Daoy (cell line): ENCODE results near the gene TFAM. TPM values are rescaled to one million over a fixed set of nuclear protein-coding genes. Genes with fewer than 3 reads are reported as not detected.

Experiments used
- DNase-seq: peaks from one replicate; pipeline ENCODE4 v3.0.0-alpha.2; 2015; ENCODE audit warnings: low read depth
- total RNA-seq: library from RNA; depleted of rRNA; stranded (reverse); fragments of >200 nt; shearing (Covaris generic); gene quantifications from 2 replicates; pipeline ENCODE4 v1.2.3, GENCODE V29; 2014; rRNA removed

Gene TFAM
- 53.5 and 84.8 TPM in 2 replicates for total RNA-seq

GRCh38 chr10:58384999-58385783 lies at the start of gene TFAM:
TFAM (plus strand) TSS chr10:58385410; CDS start chr10:58385548, 138 bp downstream.
- peak; percentile 93 for DNase-seq

GRCh38 chr10:58336242-58336641 lies 49.0 kb upstream of the TFAM start:
- DNase-seq: no peak

GRCh38 chr10:58341422-58341821 lies 43.8 kb upstream of the TFAM start:
- DNase-seq: no peak

- DNase-seq: no peak
Observed at GRCh38 chr10:58341947-58342346, 43.3 kb upstream of the TFAM start.

GRCh38 chr10:58347967-58348366 lies 37.2 kb upstream of the TFAM start:
- no peak for DNase-seq

- DNase-seq: no peak
Observed at GRCh38 chr10:58348571-58349033, 36.6 kb upstream of the TFAM start.

DNA sequence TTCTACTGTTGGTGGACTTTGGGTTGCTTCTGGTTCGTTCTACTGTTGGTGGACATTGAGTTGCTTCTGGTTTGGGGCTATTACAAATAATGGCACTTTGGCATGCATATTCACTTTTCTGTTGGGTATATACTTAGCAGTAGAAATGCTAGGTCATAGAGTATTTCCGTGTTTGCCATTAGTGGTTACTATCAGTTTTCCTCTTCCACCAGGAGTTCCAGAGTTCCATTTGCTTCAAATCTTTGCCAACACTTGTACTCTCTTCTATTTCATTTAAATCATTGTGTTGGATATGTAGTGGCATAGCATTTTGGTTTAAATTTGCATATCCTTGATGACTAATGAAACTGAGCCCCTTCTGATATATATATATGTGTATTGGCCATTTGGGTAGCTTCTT lies 35.2 kb upstream of the TFAM start:
- DNase-seq: no peak

GRCh38 chr10:58350619-58351323 lies 34.4 kb upstream of the TFAM start:
- no peak for DNase-seq

GRCh38 chr10:58351616-58352578 lies 33.3 kb upstream of the TFAM start:
- DNase-seq: no peak

GRCh38 chr10:58352956-58353610 lies 32.1 kb upstream of the TFAM start:
- no peak for DNase-seq

DNA sequence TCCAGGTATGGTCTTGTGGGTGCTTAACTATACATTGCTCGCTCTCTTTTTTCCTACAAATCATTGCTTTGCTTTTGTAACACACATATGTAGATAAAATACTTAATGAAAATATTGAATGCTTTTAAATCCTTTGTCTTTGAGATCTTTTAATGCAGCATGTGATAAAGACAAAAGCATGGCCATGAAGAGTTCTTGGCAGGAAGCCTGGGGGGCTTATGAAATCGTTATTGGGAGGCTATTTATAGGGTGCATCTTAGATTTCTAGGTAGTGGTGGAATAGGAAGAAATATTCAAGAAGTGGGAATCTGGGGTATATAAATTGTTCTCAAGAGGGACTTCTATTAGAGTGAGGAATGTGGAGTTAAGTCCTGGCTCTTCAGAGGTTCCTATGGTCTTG lies 28.5 kb upstream of the TFAM start:
- DNase-seq: no peak

DNA sequence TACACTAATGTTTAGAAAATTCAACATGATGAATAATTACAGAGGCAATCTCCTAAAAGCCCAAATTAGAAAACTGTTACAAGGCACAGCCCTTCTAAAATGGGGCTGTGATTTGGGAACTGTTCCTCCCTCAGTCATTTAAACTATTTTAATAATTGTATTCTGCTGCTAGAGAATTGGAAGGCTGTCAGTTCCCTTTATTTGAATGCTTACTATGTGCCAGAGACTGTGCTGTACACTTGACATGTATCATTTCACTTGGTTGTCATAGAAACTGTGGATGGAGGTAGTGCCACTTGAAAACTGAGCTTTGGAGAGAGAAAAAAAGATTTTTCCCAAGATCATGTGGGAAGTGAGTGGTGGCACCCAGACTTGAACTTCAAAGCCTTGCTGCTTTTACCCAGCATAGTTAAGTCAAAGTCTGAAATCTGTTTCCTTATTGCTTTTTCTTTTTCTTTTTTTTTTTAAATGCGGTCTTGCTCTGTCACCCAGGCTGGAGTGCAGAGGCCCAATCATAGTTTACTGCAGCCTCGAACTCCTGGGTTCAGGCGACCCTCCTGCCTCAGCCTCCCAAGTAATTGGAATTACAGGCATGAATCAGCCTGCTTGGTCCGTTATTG lies 26.8 kb upstream of the TFAM start:
- no peak for DNase-seq

GRCh38 chr10:58358947-58359346 lies 26.3 kb upstream of the TFAM start:
- no peak for DNase-seq

DNA sequence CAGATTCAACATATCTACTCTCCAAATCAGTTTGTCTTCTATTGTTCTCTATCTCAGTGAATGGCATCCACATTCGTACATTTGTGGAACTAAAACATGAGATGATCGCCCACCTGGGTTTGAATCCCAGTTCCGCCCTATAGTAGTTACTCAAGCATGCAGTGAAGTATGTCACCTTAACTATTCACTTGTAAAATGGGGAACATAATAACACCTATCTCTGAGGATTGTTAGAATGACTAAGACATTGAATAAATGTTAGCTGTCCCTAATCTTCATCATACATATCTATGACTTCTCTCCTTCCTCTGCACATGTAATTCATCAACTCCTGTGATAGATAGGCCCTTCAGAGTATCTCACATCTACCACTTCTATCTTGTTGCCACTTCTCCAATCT lies 25.7 kb upstream of the TFAM start:
- no peak for DNase-seq

DNA sequence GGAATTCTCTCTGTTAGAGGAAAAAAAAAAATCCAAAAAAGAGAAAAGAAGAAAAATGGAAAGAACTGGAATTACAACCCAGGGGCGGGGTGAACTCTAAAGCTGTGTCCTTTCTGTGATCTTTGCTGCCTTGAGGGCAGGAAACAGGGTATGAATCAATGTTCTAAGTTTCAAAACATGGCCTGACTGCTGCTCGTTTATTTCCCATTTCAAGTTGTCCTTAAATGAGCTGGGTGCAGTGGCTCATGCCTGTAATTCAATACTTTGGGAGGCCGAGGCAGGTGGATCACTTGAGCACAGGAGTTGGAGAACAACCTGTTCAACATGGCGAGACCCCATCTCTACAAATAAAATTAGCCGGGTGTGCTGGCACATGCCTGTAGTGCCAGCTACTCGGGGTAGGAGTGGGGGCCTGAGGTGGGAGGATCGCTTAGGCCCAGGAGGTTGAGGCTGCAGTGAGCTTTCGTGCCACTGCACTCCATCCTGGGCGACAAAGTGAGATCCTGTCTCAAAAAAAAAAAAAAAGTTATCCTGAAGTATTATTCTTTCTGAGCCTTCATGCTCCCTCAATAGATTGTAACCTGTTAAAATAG lies 24.7 kb upstream of the TFAM start:
- peak; percentile 15 for DNase-seq

DNA sequence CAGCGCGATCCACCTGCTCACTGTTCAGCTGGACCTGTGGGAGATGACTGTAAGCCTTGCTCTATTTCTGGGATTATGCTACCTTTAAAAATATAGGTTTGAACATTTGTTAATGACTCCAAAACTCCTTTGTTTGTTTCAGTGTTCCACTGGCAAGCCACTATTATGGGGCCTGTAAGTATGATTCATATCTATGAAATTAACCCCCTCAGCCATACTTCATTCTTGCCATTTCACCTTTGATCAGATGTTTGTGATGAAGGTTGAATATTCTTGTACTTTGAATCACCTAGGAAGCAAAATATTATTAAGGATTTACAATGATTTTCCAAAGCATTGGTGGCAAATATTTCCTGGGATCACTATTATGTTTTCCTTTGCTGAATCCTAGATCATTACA lies 23.9 kb upstream of the TFAM start:
- DNase-seq: no peak

- DNase-seq: no peak
Observed at GRCh38 chr10:58362027-58362789, 23.0 kb upstream of the TFAM start.

DNA sequence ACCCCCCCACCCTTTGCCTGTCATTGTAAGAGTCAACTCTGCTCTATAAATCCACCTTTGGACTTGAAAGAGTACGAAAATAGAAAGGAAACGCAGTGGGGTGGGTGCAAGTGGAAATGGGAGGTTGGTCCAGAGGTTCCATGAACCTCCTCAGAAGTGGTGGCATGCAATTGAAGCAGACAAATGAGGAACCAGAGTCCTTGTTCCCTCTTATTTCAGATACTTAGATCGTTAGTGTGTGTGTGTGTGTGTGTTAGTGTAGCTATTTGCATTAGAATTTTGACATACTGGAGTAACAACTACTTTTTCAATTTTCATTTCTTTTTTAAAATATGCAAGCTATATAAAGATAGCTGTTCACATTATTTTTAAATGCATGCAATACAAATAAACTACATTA lies 18.1 kb upstream of the TFAM start:
- no peak for DNase-seq

DNA sequence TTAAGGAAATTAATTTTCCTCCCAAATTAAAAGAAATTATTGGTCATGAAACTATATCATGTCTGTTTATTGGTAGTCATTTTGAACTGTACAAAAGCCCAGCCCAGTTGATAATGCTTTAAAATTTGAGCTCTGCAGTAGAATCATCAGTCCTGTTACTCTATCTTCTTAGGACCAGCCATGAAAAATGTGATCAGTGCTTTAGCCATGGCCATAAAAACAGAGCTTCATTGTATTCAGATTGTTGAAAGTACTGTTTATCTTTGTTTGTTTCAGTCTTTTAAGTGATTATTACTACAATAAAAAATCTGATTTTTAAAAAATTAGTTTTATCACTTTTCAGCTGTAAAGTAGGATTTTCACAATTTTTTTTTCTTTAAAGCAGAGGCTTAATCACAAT lies 13.7 kb upstream of the TFAM start:
- no peak for DNase-seq
